Astrocyte (in vitro differentiated cells and primary cell): Measurements from ENCODE around the gene CYP26C1. TPM values are rescaled to one million over a fixed set of nuclear protein-coding genes. Genes with fewer than 3 reads are reported as not detected.

ENCODE experiments used
- DNase-seq: peaks from one replicate; pipeline ENCODE4 v3.0.0-alpha.2; 2010; ENCODE audit warnings: low read depth
- FAIRE-seq: peaks from 2 replicates; lab custom pipeline; 2011; peaks lifted over from hg19 to GRCh38; lab: Jason Lieb, UNC
- H2AFZ ChIP-seq: 2 replicates; pipeline ENCODE4 v1.6.0; 2012; ENCODE audit warnings: low read depth, low read length, inconsistent platforms
- H3K27ac ChIP-seq: 2 replicates; pipeline ENCODE4 v1.5.1; 2011; ENCODE audit warnings: low read depth, low read length, inconsistent platforms
- H3K27me3 ChIP-seq: 2 replicates; pipeline ENCODE4 v1.6.0; 2011; ENCODE audit warnings: low read length, inconsistent platforms; ENCODE audit not compliant: insufficient read depth
- H3K36me3 ChIP-seq: 2 replicates; pipeline ENCODE4 v1.5.1; 2011; ENCODE audit warnings: low read length, inconsistent platforms; ENCODE audit not compliant: insufficient read depth
- H3K4me1 ChIP-seq: 2 replicates; pipeline ENCODE4 v1.5.1; 2011; ENCODE audit warnings: low read length, inconsistent platforms; ENCODE audit not compliant: insufficient read depth
- H3K4me2 ChIP-seq: 2 replicates; pipeline ENCODE4 v1.6.0; 2012; ENCODE audit warnings: low read length, inconsistent platforms
- H3K4me3 ChIP-seq: 2 replicates; pipeline ENCODE4 v1.5.1; 2011; ENCODE audit warnings: low read depth, mild to moderate bottlenecking, low read length, inconsistent platforms; ENCODE audit not compliant: insufficient read depth
- H3K79me2 ChIP-seq: 2 replicates; pipeline ENCODE4 v1.6.0; 2012; ENCODE audit warnings: mild to moderate bottlenecking, low read length, inconsistent platforms; ENCODE audit not compliant: insufficient read depth
- H3K9ac ChIP-seq: 2 replicates; pipeline ENCODE4 v1.6.0; 2012; ENCODE audit warnings: mild to moderate bottlenecking, low read length, inconsistent platforms
- H3K9me3 ChIP-seq: 2 replicates; pipeline ENCODE4 v1.5.1; 2012; ENCODE audit warnings: low read depth, mild to moderate bottlenecking, low read length, inconsistent platforms; ENCODE audit not compliant: insufficient read depth
- H4K20me1 ChIP-seq: 2 replicates; pipeline ENCODE4 v1.6.0; 2012; ENCODE audit warnings: low read length, inconsistent platforms; ENCODE audit not compliant: insufficient read depth
- H3K27ac Mint-ChIP-seq: one replicate; pipeline ENCODE4 v1.8.0; 2021; ENCODE audit warnings: mild to moderate bottlenecking, mixed read lengths; ENCODE audit not compliant: unreplicated experiment
- H3K27me3 Mint-ChIP-seq: one replicate; pipeline ENCODE4 v1.8.0; 2021; ENCODE audit warnings: low read depth, mixed read lengths; ENCODE audit not compliant: unreplicated experiment
- H3K36me3 Mint-ChIP-seq: one replicate; pipeline ENCODE4 v1.8.0; 2021; ENCODE audit warnings: low read depth, mixed read lengths; ENCODE audit not compliant: unreplicated experiment
- H3K4me1 Mint-ChIP-seq: one replicate; pipeline ENCODE4 v1.8.0; 2021; ENCODE audit warnings: low read depth, mixed read lengths; ENCODE audit not compliant: unreplicated experiment
- H3K4me3 Mint-ChIP-seq: one replicate; pipeline ENCODE4 v1.8.0; 2021; ENCODE audit warnings: mild to moderate bottlenecking, moderate library complexity, mixed read lengths; ENCODE audit not compliant: unreplicated experiment
- H3K9me3 Mint-ChIP-seq: one replicate; pipeline ENCODE4 v1.8.0; 2021; ENCODE audit warnings: mild to moderate bottlenecking, mixed read lengths; ENCODE audit not compliant: unreplicated experiment
- CTCF ChIP-seq: IDR thresholded peaks from 2 replicates; pipeline ENCODE4 v1.5.1; 2011; ENCODE audit warnings: low read depth, mild to moderate bottlenecking, inconsistent platforms, low read length, moderate library complexity; ENCODE audit not compliant: insufficient read depth
- EZH2 ChIP-seq: IDR thresholded peaks from 2 replicates; pipeline ENCODE4 v1.6.1; 2012; ENCODE audit warnings: mild to moderate bottlenecking, low read length, inconsistent platforms; ENCODE audit not compliant: insufficient read depth
- total RNA-seq: library from RNA; stranded (reverse); gene quantifications from 2 replicates; pipeline ENCODE4 v1.2.1, GENCODE V29; 2021

CYP26C1 gene
- total RNA-seq, 1 donor from 2014 or later, result not detected

DNA sequence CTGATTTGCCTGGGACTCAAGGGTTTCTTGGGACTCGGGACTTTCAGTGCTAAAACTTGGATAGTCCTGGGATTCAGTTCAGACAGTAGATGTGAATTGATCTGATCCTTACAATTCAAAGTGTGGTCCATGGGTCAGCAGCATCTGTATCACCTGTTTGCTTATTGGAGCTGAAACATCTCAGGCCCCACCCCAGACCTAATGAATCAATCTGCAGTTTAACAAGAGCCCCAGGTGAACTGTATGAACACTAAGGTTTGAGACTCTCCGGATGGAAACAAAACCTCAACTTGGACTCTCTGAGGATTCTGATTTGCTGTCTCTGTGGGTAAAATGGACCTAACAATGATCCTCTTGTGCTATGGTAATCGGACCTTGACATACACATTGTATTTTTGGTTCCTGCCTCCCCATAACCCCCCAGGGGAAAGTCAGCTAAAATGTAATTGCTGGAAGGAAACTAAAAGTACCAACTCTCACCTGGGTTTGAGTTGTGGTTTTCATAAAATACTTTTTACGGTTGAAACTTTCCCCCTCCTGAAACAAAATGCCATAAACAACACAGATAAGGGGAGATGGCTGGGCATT, 24.8 kb downstream of the CYP26C1 start:
- no peak for DNase-seq
- TF ChIP-seq EZH2, result no peak
- no peak for TF ChIP-seq CTCF

DNA sequence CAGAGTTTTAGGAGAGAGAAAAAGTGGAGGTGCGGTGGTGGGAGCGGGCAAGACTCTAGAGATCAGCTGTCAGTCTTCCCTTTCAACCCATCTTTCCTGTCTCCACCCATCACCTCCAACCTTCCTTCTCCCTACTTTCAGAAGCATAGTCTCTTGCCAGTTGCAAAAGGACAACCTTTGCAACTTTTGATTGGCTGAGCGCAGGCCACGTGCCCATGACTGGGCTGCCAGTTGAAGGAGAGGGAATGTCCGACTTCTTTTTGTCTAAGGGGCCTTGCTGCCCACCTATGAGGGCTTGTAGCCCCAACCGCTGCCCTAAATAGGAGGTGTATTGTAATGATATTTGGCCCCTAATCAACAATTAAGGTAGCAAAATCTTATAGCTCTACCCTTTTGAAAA, 25.7 kb downstream of the CYP26C1 start:
- H3K4me3 ChIP-seq, result no peak overlapping the region
- H3K4me2 ChIP-seq, result no peak overlapping the region
- H3K27ac ChIP-seq, result no peak overlapping the region
- Mint-ChIP-seq H3K27ac (no peak overlapping the region), H3K27me3 (peaks cover 34% of the 10 kb centered on the region), H3K4me3 (no peak overlapping the region), H3K36me3 (peaks cover 4% of the 10 kb centered on the region), H3K4me1 (peaks cover 5% of the 10 kb centered on the region), H3K9me3 (peaks cover 8% of the 10 kb centered on the region)
- DNase-seq (no peak), FAIRE-seq (no peak)
- no peak overlapping the region for H2AFZ ChIP-seq
- no peak overlapping the region for H3K9ac ChIP-seq
- H3K9me3 ChIP-seq, result no peaks in the 10 kb centered on the region
- no peak for TF ChIP-seq EZH2
- no peak for TF ChIP-seq CTCF
- H3K4me1 ChIP-seq, result no peaks in the 10 kb centered on the region
- H4K20me1 ChIP-seq, result no peaks in the 10 kb centered on the region
- H3K27me3 ChIP-seq, result peaks cover 8% of the 10 kb centered on the region
- no peaks in the 10 kb centered on the region for H3K36me3 ChIP-seq
- H3K79me2 ChIP-seq, result no peaks in the 10 kb centered on the region

More for the DNA sequence above, 24.8 kb downstream of the CYP26C1 start:
- Histone ChIP-seq H3K4me1 (peaks cover 3% of the 10 kb centered on the region), H3K27ac (no peak overlapping the region), H3K79me2 (no peaks in the 10 kb centered on the region), H3K4me3 (no peak overlapping the region), H3K36me3 (no peaks in the 10 kb centered on the region), H3K9me3 (no peaks in the 10 kb centered on the region), H3K4me2 (no peak overlapping the region), H4K20me1 (no peaks in the 10 kb centered on the region), H3K9ac (no peak overlapping the region), H2AFZ (no peak overlapping the region), H3K27me3 (peaks cover 8% of the 10 kb centered on the region)
- peaks cover 4% of the 10 kb centered on the region for H3K36me3 Mint-ChIP-seq
- FAIRE-seq, result no peak
- H3K27ac Mint-ChIP-seq, result no peak overlapping the region
- H3K4me3 Mint-ChIP-seq, result no peak overlapping the region
- peaks cover 5% of the 10 kb centered on the region for H3K4me1 Mint-ChIP-seq
- H3K9me3 Mint-ChIP-seq, result peaks cover 8% of the 10 kb centered on the region
- peaks cover 36% of the 10 kb centered on the region for H3K27me3 Mint-ChIP-seq

GRCh38 chr10:93087846-93088245, 27.2 kb downstream of the CYP26C1 start:
- FAIRE-seq, result no peak
- Histone ChIP-seq H3K9ac (no peak overlapping the region), H3K79me2 (no peaks in the 10 kb centered on the region), H3K9me3 (no peaks in the 10 kb centered on the region), H2AFZ (no peak overlapping the region), H3K27ac (no peak overlapping the region), H3K36me3 (no peaks in the 10 kb centered on the region), H4K20me1 (no peaks in the 10 kb centered on the region), H3K4me3 (no peak overlapping the region), H3K27me3 (peaks cover 7% of the 10 kb centered on the region), H3K4me2 (no peak overlapping the region), H3K4me1 (no peaks in the 10 kb centered on the region)
- Mint-ChIP-seq H3K9me3 (peaks cover 6% of the 10 kb centered on the region), H3K4me1 (no peaks in the 10 kb centered on the region), H3K4me3 (no peak overlapping the region), H3K27ac (no peak overlapping the region), H3K27me3 (peaks cover 30% of the 10 kb centered on the region), H3K36me3 (no peaks in the 10 kb centered on the region)
- no peak for DNase-seq
- no peak for TF ChIP-seq EZH2
- no peak for TF ChIP-seq CTCF
